VCaP (cell line): ENCODE results near the gene HAND2.

Experiments used
- H3K27ac ChIP-seq: fragments of 450-650 bp; 2 replicates; pipeline ENCODE4 v1.5.1; 2017
- CTCF ChIP-seq: fragments of 450-650 bp; conservative IDR thresholded peaks from 2 replicates; pipeline ENCODE4 v1.5.1; 2017; ENCODE audit warnings: mild to moderate bottlenecking, moderate library complexity

HAND2 gene

GRCh38 chr4:173488656-173489055 lies 41.4 kb downstream of the HAND2 start:
- no peak overlapping the region for H3K27ac ChIP-seq
- TF ChIP-seq CTCF: no peak

- no peak for TF ChIP-seq CTCF
- H3K27ac ChIP-seq: no peak overlapping the region
Measured at GRCh38 chr4:173488074-173488473, 42.0 kb downstream of the HAND2 start.

- TF ChIP-seq CTCF: no peak
- H3K27ac ChIP-seq: no peak overlapping the region
Measured at GRCh38 chr4:173486714-173487392, 43.2 kb downstream of the HAND2 start.

- no peak for TF ChIP-seq CTCF
- no peak overlapping the region for H3K27ac ChIP-seq
Measured at GRCh38 chr4:173485164-173485563, 44.9 kb downstream of the HAND2 start.

GRCh38 chr4:173482330-173482931 lies 47.6 kb downstream of the HAND2 start:
- H3K27ac ChIP-seq: no peak overlapping the region

GRCh38 chr4:173478913-173479283 lies 51.1 kb downstream of the HAND2 start:
- H3K27ac ChIP-seq: no peak overlapping the region
- no peak for TF ChIP-seq CTCF

More at GRCh38 chr4:173482330-173482931, 47.6 kb downstream of the HAND2 start:
- TF ChIP-seq CTCF: no peak

GRCh38 chr4:173478201-173478912 lies 51.7 kb downstream of the HAND2 start:
- TF ChIP-seq CTCF: no peak
- no peak overlapping the region for H3K27ac ChIP-seq
